SKM-1 (cell line): ENCODE results near the gene SCAPER.
"Not testable (repeated sequence)": the region's sequence is repeated elsewhere in the genome, so short reads cannot be mapped to it uniquely, and the experiment has no call there.

Experiments used
- DNase-seq: peaks from one replicate; lab custom pipeline; 2025; ENCODE audit not compliant: unreplicated experiment; lab: John Stamatoyannopoulos, UW

The SCAPER gene

DNA sequence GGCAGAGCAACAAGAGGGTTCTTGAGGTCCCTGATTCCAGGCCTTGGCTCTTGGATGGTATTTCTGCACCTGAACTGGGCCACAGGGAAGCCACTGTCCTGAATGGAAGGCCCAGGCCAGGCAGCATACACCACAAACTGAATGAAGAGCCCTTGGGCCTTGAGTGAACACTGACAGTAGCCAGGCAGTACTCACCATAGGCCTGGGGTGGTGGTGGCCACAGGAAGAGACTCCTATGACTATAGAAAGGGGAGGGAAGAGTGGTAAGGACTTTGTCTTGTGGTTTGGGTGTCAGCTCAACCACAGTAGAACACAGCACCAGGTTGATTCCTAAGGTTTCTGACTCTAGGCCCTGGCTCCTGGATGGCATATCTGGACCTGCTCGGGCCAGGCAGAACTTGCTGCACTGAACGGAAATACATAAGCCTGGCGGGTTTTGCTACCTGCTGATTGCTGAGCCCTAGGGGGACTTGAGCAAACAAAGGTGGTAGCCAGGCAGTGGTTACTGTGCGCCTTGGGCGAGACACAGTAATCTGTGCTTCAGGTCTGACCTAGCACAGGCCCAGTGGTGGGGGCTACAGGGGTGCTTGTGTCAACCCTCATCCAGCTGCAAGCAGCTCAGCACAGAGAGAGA is 327.1 kb downstream of the SCAPER start:
- no peak for DNase-seq

- DNase-seq = no peak
These were observed 328.4 kb downstream of the SCAPER start for GRCh38 chr15:76576523-76577279.

DNA sequence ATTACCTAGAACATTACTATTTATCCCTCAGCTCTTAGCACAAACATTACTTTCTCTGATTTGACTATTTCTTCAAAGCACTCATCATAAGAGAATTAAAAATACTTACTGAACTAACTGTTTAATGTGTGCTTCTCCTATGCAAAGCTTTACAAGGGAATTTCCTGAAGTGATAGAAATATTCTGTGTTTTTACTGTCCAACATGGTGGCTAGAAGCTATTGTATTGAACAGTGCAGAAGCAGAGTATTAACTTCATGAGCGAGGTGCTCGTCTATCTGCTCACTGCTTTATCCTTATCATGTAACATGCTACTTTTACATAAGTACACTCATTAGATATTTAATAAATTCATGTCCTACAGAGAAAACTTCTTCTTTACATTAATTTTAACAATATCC is 329.5 kb downstream of the SCAPER start:
- DNase-seq = no peak

DNA sequence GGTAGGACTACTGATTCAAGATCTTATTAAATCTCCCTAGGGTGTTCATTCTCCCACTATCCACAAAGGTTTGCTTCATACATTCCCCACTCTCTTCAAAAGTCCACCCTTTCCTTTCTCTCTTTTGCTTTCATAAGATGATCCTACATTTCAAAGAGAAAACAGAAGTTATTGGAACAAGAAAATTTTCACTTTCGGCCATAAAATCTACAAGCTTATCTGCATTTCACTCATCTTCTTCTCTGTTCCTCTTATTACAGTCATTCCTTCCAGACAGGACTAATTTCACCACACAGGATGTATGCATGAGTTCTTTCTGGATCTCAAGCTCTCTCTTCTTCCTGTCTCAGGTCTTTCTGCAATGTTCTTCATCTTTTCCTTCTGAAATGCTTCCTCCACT is 329.9 kb downstream of the SCAPER start:
- no peak for DNase-seq

DNA sequence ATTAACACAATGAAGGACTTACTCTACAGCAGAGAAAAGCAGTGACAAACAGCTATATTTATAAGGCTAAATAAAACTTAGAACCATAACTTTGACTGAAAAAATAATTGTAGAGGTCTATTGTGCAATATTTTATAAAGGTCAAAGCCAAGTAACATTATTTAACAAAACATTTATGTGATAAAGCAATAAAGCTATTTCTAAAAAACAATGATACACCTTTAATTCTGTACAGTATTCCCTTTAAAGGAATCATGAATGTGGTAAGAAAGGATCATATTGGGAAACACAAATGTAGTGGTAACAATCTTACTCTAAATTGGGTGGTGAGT is 332.2 kb downstream of the SCAPER start:
- DNase-seq = no peak

- DNase-seq = no peak
These were observed 338.9 kb downstream of the SCAPER start for GRCh38 chr15:76566276-76566675.

GRCh38 chr15:76565366-76565765 is 339.8 kb downstream of the SCAPER start:
- no peak for DNase-seq

DNA sequence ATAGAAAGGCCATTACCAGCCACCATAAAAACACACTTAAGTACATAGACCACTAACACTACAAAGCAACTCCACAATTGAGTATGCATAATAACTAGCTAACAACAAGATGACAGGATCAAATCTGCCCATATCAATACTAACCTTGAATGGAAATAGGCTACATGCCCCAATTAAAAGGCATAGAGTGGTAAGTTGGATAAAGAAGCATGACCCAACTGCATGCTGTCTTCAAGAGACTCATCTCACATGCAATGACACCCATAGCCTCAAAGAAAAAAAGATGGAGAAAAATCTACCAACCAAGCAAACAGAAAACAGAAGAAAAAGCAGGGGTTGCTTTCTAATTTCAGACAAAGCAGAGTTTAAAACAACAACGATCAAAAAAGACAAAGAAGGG is 349.9 kb downstream of the SCAPER start:
- no peak for DNase-seq

DNA sequence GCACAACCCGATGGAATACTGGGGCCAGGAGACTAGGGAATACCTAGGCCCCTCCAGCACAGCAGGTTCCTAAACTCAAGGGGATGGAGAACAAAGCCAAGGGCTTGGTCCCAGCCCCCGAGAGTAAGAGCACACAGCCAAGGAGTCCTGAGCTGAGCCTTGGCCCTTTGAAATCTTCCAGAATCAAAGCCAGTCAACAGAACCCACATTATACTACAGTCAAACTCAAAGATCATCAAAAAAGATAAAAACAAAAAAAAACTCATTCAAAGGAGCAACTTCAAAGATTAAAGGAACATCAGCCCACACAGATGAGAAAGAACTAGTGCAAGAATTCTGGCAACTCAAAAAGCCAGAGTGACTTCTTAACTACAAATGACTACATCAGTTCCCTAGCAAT is 351.6 kb downstream of the SCAPER start:
- DNase-seq = no peak

DNA sequence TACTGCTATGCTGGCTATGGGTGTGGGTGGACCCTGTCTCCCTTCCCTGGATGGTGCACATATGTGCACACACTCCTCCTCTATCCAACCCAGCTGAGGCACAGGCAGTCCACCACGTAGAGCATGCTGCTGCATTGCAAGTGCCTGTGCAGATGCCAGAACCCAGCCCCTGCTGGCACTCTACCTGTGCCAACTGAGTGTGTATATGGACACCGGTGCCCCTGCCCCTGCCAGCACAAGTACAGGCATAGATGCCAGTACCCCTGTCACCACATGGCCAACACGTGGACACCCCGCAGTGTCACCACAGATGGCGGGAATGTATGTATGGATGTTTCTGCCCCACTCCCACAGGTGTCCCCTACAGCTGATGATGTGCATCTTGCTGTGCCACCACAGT is 352.0 kb downstream of the SCAPER start:
- DNase-seq = no peak

DNA sequence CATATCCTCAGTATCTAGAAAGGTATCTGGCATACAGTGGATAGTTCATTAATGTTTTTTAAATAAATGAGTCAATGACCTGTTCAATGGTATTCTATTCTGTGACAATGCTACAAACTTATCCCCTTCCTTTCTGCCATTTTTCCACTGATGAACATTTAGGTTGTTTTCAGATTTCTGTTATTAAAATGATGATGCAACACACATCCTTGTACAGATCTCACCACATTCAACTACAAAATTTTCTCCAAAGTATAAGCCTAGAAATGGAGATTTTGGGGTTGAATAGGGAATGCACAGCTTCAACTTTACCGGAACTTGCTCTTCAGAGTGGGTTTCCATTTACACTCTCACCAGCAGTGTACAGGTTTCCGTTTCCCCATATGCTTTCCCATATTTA is 358.3 kb downstream of the SCAPER start:
- DNase-seq = no peak

GRCh38 chr15:76533995-76534394 is 371.1 kb downstream of the SCAPER start:
- no peak for DNase-seq

DNA sequence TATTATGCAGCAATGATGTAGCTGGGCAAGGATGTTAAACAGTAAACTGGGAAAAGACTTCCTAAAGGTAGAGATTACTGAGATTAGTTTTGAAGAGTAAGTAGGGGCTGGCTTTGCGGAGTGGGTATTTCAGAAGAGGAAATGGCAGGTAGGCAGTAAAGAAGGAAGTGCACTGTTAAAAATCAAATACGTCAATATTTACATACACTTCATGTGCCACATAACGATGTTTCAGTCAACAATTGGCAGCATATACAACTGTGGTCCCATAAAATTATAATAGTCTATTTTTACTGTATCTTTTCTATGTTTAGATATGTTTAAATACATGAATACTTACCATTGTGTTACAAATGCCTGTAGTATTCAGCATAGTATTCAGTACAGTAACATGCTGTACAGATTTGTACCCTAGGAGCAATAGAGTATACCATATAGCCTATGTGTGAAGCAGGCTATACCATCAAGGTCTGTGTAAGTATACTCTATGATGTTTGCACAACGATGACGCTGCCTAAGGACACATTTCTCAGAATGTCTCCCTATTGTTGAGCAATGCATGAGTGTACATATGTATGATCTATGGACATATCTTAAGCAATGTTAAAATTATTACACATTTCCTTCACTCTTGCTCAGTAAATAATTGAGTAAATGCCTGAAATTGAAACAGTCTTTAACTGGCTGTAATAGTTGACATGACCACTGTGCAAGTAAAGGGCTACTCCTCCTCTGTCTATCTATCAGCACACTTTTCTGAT is 371.9 kb downstream of the SCAPER start:
- DNase-seq = peak; percentile 8

DNA sequence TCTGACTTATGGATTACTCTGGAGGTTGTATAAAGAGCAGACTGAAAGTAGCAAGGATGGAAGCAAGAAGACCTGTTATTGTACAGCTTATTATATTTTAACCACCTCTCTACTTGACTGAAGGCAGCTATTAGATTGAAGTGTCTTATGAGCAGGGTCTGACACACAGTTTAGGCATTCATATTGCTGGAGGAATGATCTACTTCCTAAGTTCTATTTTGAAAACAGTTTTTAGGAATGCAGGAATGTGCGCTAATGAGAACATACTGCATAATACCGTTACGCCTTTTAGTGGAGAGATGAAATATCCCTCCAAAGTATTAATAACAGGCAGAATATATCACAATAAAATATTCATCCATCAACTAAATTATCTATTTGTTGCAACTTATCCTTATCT is 375.2 kb downstream of the SCAPER start:
- DNase-seq = no peak

GRCh38 chr15:76526111-76526510 is 379.0 kb downstream of the SCAPER start:
- no peak for DNase-seq

- no peak for DNase-seq
These were observed 387.2 kb downstream of the SCAPER start for GRCh38 chr15:76517910-76518309.

- DNase-seq = no peak
These were observed 390.9 kb downstream of the SCAPER start for GRCh38 chr15:76514282-76514681.

GRCh38 chr15:76512971-76513370 is 392.2 kb downstream of the SCAPER start:
- DNase-seq = no peak

DNA sequence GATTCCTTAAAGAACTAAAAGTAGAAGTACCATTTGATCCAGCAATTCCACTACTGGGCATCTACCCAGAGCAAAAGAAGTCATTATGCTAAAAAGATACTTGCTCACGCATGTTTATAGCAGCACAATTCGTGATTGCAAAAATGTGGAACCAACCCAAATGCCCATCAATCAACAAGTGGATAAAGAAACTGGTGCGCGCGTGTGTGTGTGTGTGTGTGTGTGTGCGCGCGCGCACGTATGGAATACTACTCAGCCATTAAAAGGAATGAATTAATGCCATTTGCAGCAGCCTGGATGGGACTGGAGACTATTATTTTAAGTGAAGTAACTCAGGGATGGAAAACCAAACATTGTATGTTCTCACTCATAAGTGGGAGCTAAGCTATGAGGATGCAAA is 394.5 kb downstream of the SCAPER start:
- not testable (repeated sequence) for DNase-seq

GRCh38 chr15:76503804-76504203 is 401.3 kb downstream of the SCAPER start:
- DNase-seq = no peak

GRCh38 chr15:76503121-76503520 is 402.0 kb downstream of the SCAPER start:
- no peak for DNase-seq

GRCh38 chr15:76502678-76503077 is 402.5 kb downstream of the SCAPER start:
- no peak for DNase-seq
